SK-N-SH treated with all-trans-retinoic acid at 6 μM for 48 hours (cell line): ENCODE results near the gene SGPP2.

ENCODE experiments used
- ARNTL ChIP-seq: fragments of 450-650 bp; formaldehyde crosslinking; IDR thresholded peaks from 2 replicates; pipeline ENCODE4 v1.5.0; 2020; ENCODE audit warnings: low read depth, mild to moderate bottlenecking, moderate library complexity, borderline replicate concordance
- CSDC2 ChIP-seq: fragments of 250-450 bp; sonication (Bioruptor Pico); IDR thresholded peaks from 2 replicates; pipeline ENCODE4 v1.5.0; 2020; ENCODE audit warnings: mild to moderate bottlenecking, moderate library complexity
- CSRNP3 ChIP-seq: fragments of 250-450 bp; sonication (Bioruptor Pico); IDR thresholded peaks from 2 replicates; pipeline ENCODE4 v1.5.1; 2021; ENCODE audit warnings: mild to moderate bottlenecking, moderate library complexity
- GLIS3 ChIP-seq: fragments of 250-450 bp; sonication (Bioruptor Pico); IDR thresholded peaks from 2 replicates; pipeline ENCODE4 v1.5.0; 2020; ENCODE audit warnings: mild to moderate bottlenecking, moderate library complexity
- ISL1 ChIP-seq: fragments of 250-450 bp; sonication (Bioruptor Pico); IDR thresholded peaks from 2 replicates; pipeline ENCODE4 v2.1.2; 2022; ENCODE audit warnings: mild to moderate bottlenecking, moderate library complexity
- PATZ1 ChIP-seq: fragments of 250-450 bp; sonication (Bioruptor Pico); IDR thresholded peaks from 2 replicates; pipeline ENCODE4 v1.8.0; 2020; ENCODE audit warnings: mild to moderate bottlenecking, moderate library complexity, borderline replicate concordance
- RARB ChIP-seq: fragments of 250-450 bp; sonication (Bioruptor Pico); IDR thresholded peaks from 2 replicates; pipeline ENCODE4 v1.8.0; 2021; ENCODE audit warnings: mild to moderate bottlenecking, moderate library complexity
- SNAI2 ChIP-seq: fragments of 250-450 bp; sonication (Bioruptor Pico); IDR thresholded peaks from 2 replicates; pipeline ENCODE4 v1.5.0; 2020; ENCODE audit warnings: mild to moderate bottlenecking, moderate library complexity
- TCF4 ChIP-seq: fragments of 250-450 bp; sonication (Bioruptor Pico); IDR thresholded peaks from 2 replicates; pipeline ENCODE4 v1.8.0; 2021; ENCODE audit warnings: mild to moderate bottlenecking, moderate library complexity, borderline replicate concordance
- ZFP3 ChIP-seq: fragments of 250-450 bp; sonication (Bioruptor Pico); IDR thresholded peaks from 2 replicates; pipeline ENCODE4 v1.5.0; 2020; ENCODE audit warnings: mild to moderate bottlenecking, moderate library complexity
- ZFP30 ChIP-seq: fragments of 450-650 bp; formaldehyde crosslinking; IDR thresholded peaks from 2 replicates; pipeline ENCODE4 v1.5.0; 2022; ENCODE audit warnings: mild to moderate bottlenecking, moderate library complexity
- ZNF8 ChIP-seq: fragments of 450-650 bp; formaldehyde crosslinking; IDR thresholded peaks from 2 replicates; pipeline ENCODE4 v1.5.0; 2020; ENCODE audit warnings: mild to moderate bottlenecking, moderate library complexity
- TF ChIP-seq, protein P1 (sequence below): fragments of 250-450 bp; sonication (Bioruptor Pico); IDR thresholded peaks from 2 replicates; pipeline ENCODE4 v1.5.0; 2020; ENCODE audit warnings: mild to moderate bottlenecking, moderate library complexity

DNA sequence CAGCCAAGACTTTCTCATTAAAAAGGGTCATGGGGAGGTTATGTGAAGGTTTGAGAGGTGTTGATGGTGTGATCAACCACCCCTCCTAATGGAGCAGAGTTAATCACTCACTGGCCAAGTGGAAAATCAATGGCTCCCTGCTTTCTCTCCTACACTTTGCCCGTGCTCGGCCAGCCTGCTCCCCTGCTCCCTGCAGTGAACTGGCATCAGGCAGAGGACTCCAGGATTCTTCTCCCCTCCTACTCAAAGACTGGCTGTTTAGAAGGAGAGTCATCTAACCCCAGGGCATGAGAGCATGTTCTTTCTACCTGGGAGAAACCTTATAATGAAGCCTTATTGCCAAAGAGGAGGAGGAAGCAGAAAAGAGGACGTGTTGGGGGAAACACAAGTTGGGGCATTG is 74.9 kb downstream of the SGPP2 start:
- no peak for TF ChIP-seq CSRNP3 (CRISPR knock-in tag)
- no peak for TF ChIP-seq GLIS3
- no peak for TF ChIP-seq ZNF8 (CRISPR knock-in tag)
- TF ChIP-seq PATZ1 (CRISPR knock-in tag), result no peak
- no peak for TF ChIP-seq RARB
- TF ChIP-seq SNAI2, result no peak
- no peak for TF ChIP-seq TCF4 (CRISPR knock-in tag)
- no peak for TF ChIP-seq ZFP30 (CRISPR knock-in tag)
- no peak for TF ChIP-seq CSDC2 (CRISPR knock-in tag)
- TF ChIP-seq, protein P1, sequence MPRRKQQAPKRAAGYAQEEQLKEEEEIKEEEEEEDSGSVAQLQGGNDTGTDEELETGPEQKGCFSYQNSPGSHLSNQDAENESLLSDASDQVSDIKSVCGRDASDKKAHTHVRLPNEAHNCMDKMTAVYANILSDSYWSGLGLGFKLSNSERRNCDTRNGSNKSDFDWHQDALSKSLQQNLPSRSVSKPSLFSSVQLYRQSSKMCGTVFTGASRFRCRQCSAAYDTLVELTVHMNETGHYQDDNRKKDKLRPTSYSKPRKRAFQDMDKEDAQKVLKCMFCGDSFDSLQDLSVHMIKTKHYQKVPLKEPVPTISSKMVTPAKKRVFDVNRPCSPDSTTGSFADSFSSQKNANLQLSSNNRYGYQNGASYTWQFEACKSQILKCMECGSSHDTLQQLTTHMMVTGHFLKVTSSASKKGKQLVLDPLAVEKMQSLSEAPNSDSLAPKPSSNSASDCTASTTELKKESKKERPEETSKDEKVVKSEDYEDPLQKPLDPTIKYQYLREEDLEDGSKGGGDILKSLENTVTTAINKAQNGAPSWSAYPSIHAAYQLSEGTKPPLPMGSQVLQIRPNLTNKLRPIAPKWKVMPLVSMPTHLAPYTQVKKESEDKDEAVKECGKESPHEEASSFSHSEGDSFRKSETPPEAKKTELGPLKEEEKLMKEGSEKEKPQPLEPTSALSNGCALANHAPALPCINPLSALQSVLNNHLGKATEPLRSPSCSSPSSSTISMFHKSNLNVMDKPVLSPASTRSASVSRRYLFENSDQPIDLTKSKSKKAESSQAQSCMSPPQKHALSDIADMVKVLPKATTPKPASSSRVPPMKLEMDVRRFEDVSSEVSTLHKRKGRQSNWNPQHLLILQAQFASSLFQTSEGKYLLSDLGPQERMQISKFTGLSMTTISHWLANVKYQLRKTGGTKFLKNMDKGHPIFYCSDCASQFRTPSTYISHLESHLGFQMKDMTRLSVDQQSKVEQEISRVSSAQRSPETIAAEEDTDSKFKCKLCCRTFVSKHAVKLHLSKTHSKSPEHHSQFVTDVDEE (CRISPR knock-in tag), result no peak
- no peak for TF ChIP-seq ISL1 (CRISPR knock-in tag)
- TF ChIP-seq ZFP3 (CRISPR knock-in tag), result no peak
- TF ChIP-seq ARNTL (CRISPR knock-in tag), result no peak
